Tibial nerve (tissue), 4 donors: ENCODE results near the gene ST6GALNAC3.

Experiments
- EP300 ChIP-seq, 2 donors: sonication (generic); formaldehyde crosslinking; IDR thresholded peaks; one replicate each; pipeline ENCODE4 v1.6.1; 2017; ENCODE audit warnings: antibody characterized with exemption in 2 of 2, mild to moderate bottlenecking in 1 of 2
- POLR2A ChIP-seq, 2 donors: fragments of 450-650 bp; IDR thresholded peaks; one replicate each; pipeline ENCODE4 v1.6.1; 2017; ENCODE audit warnings: antibody characterized with exemption in 2 of 2, mild to moderate bottlenecking in 2 of 2, moderate library complexity in 2 of 2
- TF ChIP-seq, protein P1 (sequence below), 5 experiments: fragments of 200-600 bp in 3 of 5; fragments of 450-650 bp in 2 of 5; sonication (generic) in 3 of 5; IDR thresholded peaks; one replicate each; pipeline ENCODE4 v1.5.1; 2016 to 2019; ENCODE audit warnings: antibody characterized with exemption in 5 of 5, mild to moderate bottlenecking in 3 of 5, moderate library complexity in 2 of 5

DNA sequence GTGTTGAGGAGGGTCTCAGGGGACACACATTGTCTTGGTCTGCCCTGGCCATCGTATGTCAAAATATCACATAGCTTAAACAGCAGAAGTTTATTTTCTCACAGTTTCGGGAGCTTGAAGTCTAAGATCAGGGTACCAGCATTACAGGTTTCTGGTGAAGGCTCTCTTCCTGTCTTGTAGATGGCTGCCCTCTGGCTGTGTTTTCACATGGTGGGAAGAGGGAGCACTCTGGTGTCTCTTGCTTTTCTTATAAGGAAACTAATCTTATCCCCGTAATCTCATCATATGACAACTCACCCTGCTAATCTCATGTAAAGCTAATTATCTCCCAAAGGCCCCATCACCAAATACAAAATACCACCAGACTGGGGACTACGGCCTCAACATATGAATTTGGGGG lies 545.8 kb downstream of the ST6GALNAC3 start:
- TF ChIP-seq, protein P1, sequence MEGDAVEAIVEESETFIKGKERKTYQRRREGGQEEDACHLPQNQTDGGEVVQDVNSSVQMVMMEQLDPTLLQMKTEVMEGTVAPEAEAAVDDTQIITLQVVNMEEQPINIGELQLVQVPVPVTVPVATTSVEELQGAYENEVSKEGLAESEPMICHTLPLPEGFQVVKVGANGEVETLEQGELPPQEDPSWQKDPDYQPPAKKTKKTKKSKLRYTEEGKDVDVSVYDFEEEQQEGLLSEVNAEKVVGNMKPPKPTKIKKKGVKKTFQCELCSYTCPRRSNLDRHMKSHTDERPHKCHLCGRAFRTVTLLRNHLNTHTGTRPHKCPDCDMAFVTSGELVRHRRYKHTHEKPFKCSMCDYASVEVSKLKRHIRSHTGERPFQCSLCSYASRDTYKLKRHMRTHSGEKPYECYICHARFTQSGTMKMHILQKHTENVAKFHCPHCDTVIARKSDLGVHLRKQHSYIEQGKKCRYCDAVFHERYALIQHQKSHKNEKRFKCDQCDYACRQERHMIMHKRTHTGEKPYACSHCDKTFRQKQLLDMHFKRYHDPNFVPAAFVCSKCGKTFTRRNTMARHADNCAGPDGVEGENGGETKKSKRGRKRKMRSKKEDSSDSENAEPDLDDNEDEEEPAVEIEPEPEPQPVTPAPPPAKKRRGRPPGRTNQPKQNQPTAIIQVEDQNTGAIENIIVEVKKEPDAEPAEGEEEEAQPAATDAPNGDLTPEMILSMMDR (IDR thresholded peaks at IDR 0.05), result no peak
- TF ChIP-seq POLR2A (IDR thresholded peaks at IDR 0.05) (no peak), EP300 (IDR thresholded peaks at IDR 0.05) (no peak)
